Measurements from ENCODE around the gene EXOC1. TPM values are rescaled to one million over a fixed set of nuclear protein-coding genes. Genes with fewer than 3 reads are reported as not detected.
A peak's percentile ranks its signal among the peaks of the same experiment; 100 is the strongest.

Gene EXOC1
- total RNA-seq, 2 donors from 2014 or later, result 31.1 to 34.7 TPM

GRCh38 chr4:55865228-55865806 is 11.9 kb downstream of the EXOC1 start:
- no peak for DNase-seq
- ATAC-seq (replicated peaks in 1 of 2), result peak in 1 of 2 donors; percentile 23
- peak overlapping the region; percentile 86 for H3K27ac Mint-ChIP-seq
- H3K27me3 Mint-ChIP-seq (ENCODE audit: low read depth), result no peaks in the 10 kb centered on the region
- peaks cover 4 to 15% of the 10 kb centered on the region in 2 donors for H3K36me3 Mint-ChIP-seq (ENCODE audit: insufficient read depth in 2 of 2)
- H3K4me3 Mint-ChIP-seq, result peak overlapping the region in 1 of 2 donors; percentile 54
- H3K9me3 Mint-ChIP-seq, result no peaks in the 10 kb centered on the region
- H3K4me1 Mint-ChIP-seq (ENCODE audit: low read depth), result peaks cover 22% of the 10 kb centered on the region

- DNase-seq (no peak), ATAC-seq (replicated peaks in 1 of 2) (peak; percentile 89 to 92)
- peak overlapping the region in 1 of 2 donors; percentile 54 for H3K4me3 Mint-ChIP-seq
- no peaks in the 10 kb centered on the region for H3K27me3 Mint-ChIP-seq (ENCODE audit: low read depth)
- H3K9me3 Mint-ChIP-seq, result no peaks in the 10 kb centered on the region
- H3K27ac Mint-ChIP-seq, result peak overlapping the region; percentile 86
- H3K36me3 Mint-ChIP-seq (ENCODE audit: insufficient read depth in 2 of 2), result peaks cover 4 to 11% of the 10 kb centered on the region in 2 donors
- H3K4me1 Mint-ChIP-seq (ENCODE audit: low read depth), result peaks cover 22% of the 10 kb centered on the region
Observed at GRCh38 chr4:55866290-55866907, 13.0 kb downstream of the EXOC1 start.

- ATAC-seq (replicated peaks in 1 of 2), result peak; percentile 70 to 74
- Mint-ChIP-seq H3K36me3 (ENCODE audit: insufficient read depth in 2 of 2) (peaks cover 4 to 11% of the 10 kb centered on the region in 2 donors), H3K4me3 (no peak overlapping the region), H3K27me3 (ENCODE audit: low read depth) (no peaks in the 10 kb centered on the region), H3K27ac (peak overlapping the region; percentile 27), H3K4me1 (ENCODE audit: low read depth) (peaks cover 22% of the 10 kb centered on the region), H3K9me3 (no peaks in the 10 kb centered on the region)
- peak in 1 of 2 donors; percentile 13 for DNase-seq
Observed at GRCh38 chr4:55866973-55867574, 13.6 kb downstream of the EXOC1 start.

GRCh38 chr4:55868581-55869090 is 15.2 kb downstream of the EXOC1 start:
- Mint-ChIP-seq H3K36me3 (ENCODE audit: insufficient read depth in 2 of 2) (peaks cover 4 to 11% of the 10 kb centered on the region in 2 donors), H3K27me3 (ENCODE audit: low read depth) (no peaks in the 10 kb centered on the region), H3K4me3 (no peak overlapping the region), H3K4me1 (ENCODE audit: low read depth) (peaks cover 22% of the 10 kb centered on the region), H3K27ac (peak overlapping the region; percentile 43), H3K9me3 (no peaks in the 10 kb centered on the region)
- ATAC-seq (replicated peaks in 1 of 2) (no peak), DNase-seq (no peak)

GRCh38 chr4:55871299-55871800 is 17.9 kb downstream of the EXOC1 start:
- H3K9me3 Mint-ChIP-seq, result no peaks in the 10 kb centered on the region
- ATAC-seq (replicated peaks in 1 of 2) (no peak), DNase-seq (no peak)
- no peaks in the 10 kb centered on the region for H3K27me3 Mint-ChIP-seq (ENCODE audit: low read depth)
- H3K27ac Mint-ChIP-seq, result no peak overlapping the region
- H3K4me3 Mint-ChIP-seq, result no peak overlapping the region
- peaks cover 7% of the 10 kb centered on the region for H3K4me1 Mint-ChIP-seq (ENCODE audit: low read depth)
- peaks cover 5 to 11% of the 10 kb centered on the region in 2 donors for H3K36me3 Mint-ChIP-seq (ENCODE audit: insufficient read depth in 2 of 2)

GRCh38 chr4:55874831-55875230 is 21.4 kb downstream of the EXOC1 start:
- Mint-ChIP-seq H3K27me3 (ENCODE audit: low read depth) (no peaks in the 10 kb centered on the region), H3K27ac (no peak overlapping the region), H3K9me3 (no peaks in the 10 kb centered on the region), H3K36me3 (ENCODE audit: insufficient read depth in 2 of 2) (peaks cover 4 to 13% of the 10 kb centered on the region in 2 donors), H3K4me3 (no peak overlapping the region), H3K4me1 (ENCODE audit: low read depth) (no peaks in the 10 kb centered on the region)
- DNase-seq (no peak), ATAC-seq (replicated peaks in 1 of 2) (no peak)

- H3K27ac Mint-ChIP-seq, result no peak overlapping the region
- peaks cover 4 to 15% of the 10 kb centered on the region in 2 donors for H3K36me3 Mint-ChIP-seq (ENCODE audit: insufficient read depth in 2 of 2)
- no peaks in the 10 kb centered on the region for H3K4me1 Mint-ChIP-seq (ENCODE audit: low read depth)
- no peak overlapping the region for H3K4me3 Mint-ChIP-seq
- DNase-seq (no peak), ATAC-seq (replicated peaks in 1 of 2) (no peak)
- no peaks in the 10 kb centered on the region for H3K9me3 Mint-ChIP-seq
- H3K27me3 Mint-ChIP-seq (ENCODE audit: low read depth), result no peaks in the 10 kb centered on the region
Observed at GRCh38 chr4:55876387-55876786, 22.9 kb downstream of the EXOC1 start.

- Mint-ChIP-seq H3K27me3 (ENCODE audit: low read depth) (no peaks in the 10 kb centered on the region), H3K4me3 (no peak overlapping the region), H3K36me3 (ENCODE audit: insufficient read depth in 2 of 2) (peaks cover 3 to 17% of the 10 kb centered on the region in 2 donors), H3K4me1 (ENCODE audit: low read depth) (no peaks in the 10 kb centered on the region), H3K9me3 (no peaks in the 10 kb centered on the region), H3K27ac (no peak overlapping the region)
- DNase-seq, result no peak
- no peak for ATAC-seq (replicated peaks in 1 of 2)
Observed at GRCh38 chr4:55879224-55879623, 25.8 kb downstream of the EXOC1 start.

- H3K4me1 Mint-ChIP-seq (ENCODE audit: low read depth), result no peaks in the 10 kb centered on the region
- DNase-seq (no peak), ATAC-seq (replicated peaks in 1 of 2) (no peak)
- no peaks in the 10 kb centered on the region for H3K27me3 Mint-ChIP-seq (ENCODE audit: low read depth)
- H3K36me3 Mint-ChIP-seq (ENCODE audit: insufficient read depth in 2 of 2), result peaks cover 3 to 17% of the 10 kb centered on the region in 2 donors
- H3K27ac Mint-ChIP-seq, result peak overlapping the region; percentile 74
- no peak overlapping the region for H3K4me3 Mint-ChIP-seq
- H3K9me3 Mint-ChIP-seq, result no peaks in the 10 kb centered on the region
Observed at GRCh38 chr4:55880652-55881280, 27.3 kb downstream of the EXOC1 start.

- Mint-ChIP-seq H3K27ac (no peak overlapping the region), H3K36me3 (ENCODE audit: insufficient read depth in 2 of 2) (peaks cover 3 to 7% of the 10 kb centered on the region in 2 donors), H3K27me3 (ENCODE audit: low read depth) (no peaks in the 10 kb centered on the region), H3K4me1 (ENCODE audit: low read depth) (no peaks in the 10 kb centered on the region), H3K9me3 (no peaks in the 10 kb centered on the region), H3K4me3 (no peak overlapping the region)
- DNase-seq (no peak), ATAC-seq (replicated peaks in 1 of 2) (no peak)
Observed at GRCh38 chr4:55884093-55884850, 30.8 kb downstream of the EXOC1 start.

- no peak for ATAC-seq (replicated peaks in 1 of 2)
- no peak for DNase-seq
- Mint-ChIP-seq H3K4me3 (no peak overlapping the region), H3K4me1 (ENCODE audit: low read depth) (no peaks in the 10 kb centered on the region), H3K27ac (no peak overlapping the region), H3K27me3 (ENCODE audit: low read depth) (no peaks in the 10 kb centered on the region), H3K36me3 (ENCODE audit: insufficient read depth in 2 of 2) (peaks cover 2 to 7% of the 10 kb centered on the region in 2 donors), H3K9me3 (no peaks in the 10 kb centered on the region)
Observed at GRCh38 chr4:55884851-55885219, 31.4 kb downstream of the EXOC1 start.

GRCh38 chr4:55887594-55887993 is 34.1 kb downstream of the EXOC1 start:
- H3K4me3 Mint-ChIP-seq, result no peak overlapping the region
- H3K9me3 Mint-ChIP-seq, result no peaks in the 10 kb centered on the region
- ATAC-seq (replicated peaks in 1 of 2), result no peak
- H3K27ac Mint-ChIP-seq, result no peak overlapping the region
- H3K4me1 Mint-ChIP-seq (ENCODE audit: low read depth), result peaks cover 9% of the 10 kb centered on the region
- DNase-seq, result no peak
- no peaks in the 10 kb centered on the region for H3K27me3 Mint-ChIP-seq (ENCODE audit: low read depth)
- peaks cover 1 to 11% of the 10 kb centered on the region in 2 donors for H3K36me3 Mint-ChIP-seq (ENCODE audit: insufficient read depth in 2 of 2)
